ENCODE data around the gene GFAP.

Gene GFAP

GRCh38 chr17:44915321-44915726 lies at the start of gene GFAP:
TSS of gene GFAP (minus strand) at chr17:44915500. CDS start at chr17:44915486, 14 bp downstream.
- CTCF ChIA-PET: interaction anchor here (2.8 kb wide), 1 partner anchor 107 kb away, joined by 8 read pairs; no protein-coding TSS in a partner anchor
- no peak for DNase-seq (ENCODE audit: extremely low spot score)
- POLR2A ChIA-PET: no interaction called here
- TF ChIP-seq ARNT (IDR thresholded peaks at IDR 0.05): no peak
- no peak for TF ChIP-seq BHLHE40 (IDR thresholded peaks at IDR 0.05; ENCODE audit: borderline replicate concordance)
- no peak for TF ChIP-seq HDGF (IDR thresholded peaks at IDR 0.05; ENCODE audit: borderline replicate concordance)
- no peak for TF ChIP-seq FOXM1 (IDR thresholded peaks at IDR 0.05; ENCODE audit: borderline replicate concordance)
- TF ChIP-seq LEF1 (IDR thresholded peaks at IDR 0.05; ENCODE audit: borderline replicate concordance): no peak
- TF ChIP-seq SP1 (IDR thresholded peaks at IDR 0.05): no peak
- no peak for TF ChIP-seq ZNF384 (IDR thresholded peaks at IDR 0.05)
- no peak for TF ChIP-seq ELF4 (IDR thresholded peaks at IDR 0.05)
- TF ChIP-seq SUZ12 (IDR thresholded peaks at IDR 0.05): no peak
- TF ChIP-seq FOXA1 (IDR thresholded peaks at IDR 0.05): no peak
- no peak for TF ChIP-seq L3MBTL2 (conservative IDR thresholded peaks at IDR 0.05)
- TF ChIP-seq NFRKB (IDR thresholded peaks at IDR 0.05): no peak
- TF ChIP-seq TARDBP (IDR thresholded peaks at IDR 0.05): no peak
- no peak for TF ChIP-seq FOXK2 (IDR thresholded peaks at IDR 0.05)
- TF ChIP-seq CTBP1 (IDR thresholded peaks at IDR 0.05; ENCODE audit: borderline replicate concordance): no peak
- TF ChIP-seq PKNOX1 (IDR thresholded peaks at IDR 0.05): no peak

GRCh38 chr17:44961921-44962350 lies 46.6 kb upstream of the GFAP start:
- DNase-seq (ENCODE audit: extremely low spot score): peak; percentile 49
- POLR2A ChIA-PET: no interaction called here
- CTCF ChIA-PET: interaction anchor here (1.2 to 1.7 kb wide), 3 partner anchors 10 to 60 kb away, joined by 4 to 10 read pairs (median 5); no protein-coding TSS in a partner anchor
- TF ChIP-seq FOXM1 (IDR thresholded peaks at IDR 0.05; ENCODE audit: borderline replicate concordance): no peak
- TF ChIP-seq LEF1 (IDR thresholded peaks at IDR 0.05; ENCODE audit: borderline replicate concordance): no peak
- no peak for TF ChIP-seq ZNF384 (IDR thresholded peaks at IDR 0.05)
- TF ChIP-seq SUZ12 (IDR thresholded peaks at IDR 0.05): no peak
- no peak for TF ChIP-seq FOXA1 (IDR thresholded peaks at IDR 0.05)
- TF ChIP-seq ELF4 (IDR thresholded peaks at IDR 0.05): no peak
- no peak for TF ChIP-seq TARDBP (IDR thresholded peaks at IDR 0.05)
- TF ChIP-seq NFRKB (IDR thresholded peaks at IDR 0.05): no peak
- TF ChIP-seq CTBP1 (IDR thresholded peaks at IDR 0.05; ENCODE audit: borderline replicate concordance): no peak

GRCh38 chr17:44960691-44961090 lies 45.4 kb upstream of the GFAP start:
- CTCF ChIA-PET: interaction anchor here (0.7 kb wide), 1 partner anchor 43 kb away, joined by 3 read pairs; no protein-coding TSS in a partner anchor
- DNase-seq (ENCODE audit: extremely low spot score): no peak
- TF ChIP-seq NFRKB (IDR thresholded peaks at IDR 0.05): no peak
- no peak for TF ChIP-seq SP1 (IDR thresholded peaks at IDR 0.05)
- no peak for TF ChIP-seq CTBP1 (IDR thresholded peaks at IDR 0.05; ENCODE audit: borderline replicate concordance)
- no peak for TF ChIP-seq SUZ12 (IDR thresholded peaks at IDR 0.05)
- no peak for TF ChIP-seq ZNF384 (IDR thresholded peaks at IDR 0.05)
- TF ChIP-seq LEF1 (IDR thresholded peaks at IDR 0.05; ENCODE audit: borderline replicate concordance): no peak
- no peak for TF ChIP-seq FOXK2 (IDR thresholded peaks at IDR 0.05)
- TF ChIP-seq ELF4 (IDR thresholded peaks at IDR 0.05): no peak
- no peak for TF ChIP-seq ARNT (IDR thresholded peaks at IDR 0.05)
- TF ChIP-seq HDGF (IDR thresholded peaks at IDR 0.05; ENCODE audit: borderline replicate concordance): no peak
- POLR2A ChIA-PET: interaction anchor here (1.5 kb wide), 1 partner anchor 12 kb away, joined by 4 read pairs; no protein-coding TSS in a partner anchor

- no peak for DNase-seq (ENCODE audit: extremely low spot score)
- POLR2A ChIA-PET: interaction anchor here (1.5 kb wide), 1 partner anchor 12 kb away, joined by 4 read pairs; no protein-coding TSS in a partner anchor
- CTCF ChIA-PET: interaction anchor here (0.7 kb wide), 1 partner anchor 42 kb away, joined by 3 read pairs; no protein-coding TSS in a partner anchor
Observed at GRCh38 chr17:44959821-44960531, 44.7 kb upstream of the GFAP start.

More at GRCh38 chr17:44959821-44960531, 44.7 kb upstream of the GFAP start:
- TF ChIP-seq CTBP1 (IDR thresholded peaks at IDR 0.05; ENCODE audit: borderline replicate concordance): no peak
- no peak for TF ChIP-seq LEF1 (IDR thresholded peaks at IDR 0.05; ENCODE audit: borderline replicate concordance)
- TF ChIP-seq HDGF (IDR thresholded peaks at IDR 0.05; ENCODE audit: borderline replicate concordance): no peak
- no peak for TF ChIP-seq FOXA1 (IDR thresholded peaks at IDR 0.05)
- no peak for TF ChIP-seq L3MBTL2 (conservative IDR thresholded peaks at IDR 0.05)
- TF ChIP-seq FOXM1 (IDR thresholded peaks at IDR 0.05; ENCODE audit: borderline replicate concordance): no peak
- TF ChIP-seq ARNT (IDR thresholded peaks at IDR 0.05): no peak
- TF ChIP-seq BHLHE40 (IDR thresholded peaks at IDR 0.05; ENCODE audit: borderline replicate concordance): no peak
- TF ChIP-seq SUZ12 (IDR thresholded peaks at IDR 0.05): no peak
- TF ChIP-seq ELF4 (IDR thresholded peaks at IDR 0.05): no peak
- TF ChIP-seq ZNF384 (IDR thresholded peaks at IDR 0.05): no peak
- no peak for TF ChIP-seq PKNOX1 (IDR thresholded peaks at IDR 0.05)
- TF ChIP-seq TARDBP (IDR thresholded peaks at IDR 0.05): no peak
- TF ChIP-seq SP1 (IDR thresholded peaks at IDR 0.05): no peak
- no peak for TF ChIP-seq NFRKB (IDR thresholded peaks at IDR 0.05)
- no peak for TF ChIP-seq FOXK2 (IDR thresholded peaks at IDR 0.05)
